ENCODE data around the gene GMDS.
A peak's percentile ranks its signal among the peaks of the same experiment; 100 is the strongest.

Gene GMDS

DNA sequence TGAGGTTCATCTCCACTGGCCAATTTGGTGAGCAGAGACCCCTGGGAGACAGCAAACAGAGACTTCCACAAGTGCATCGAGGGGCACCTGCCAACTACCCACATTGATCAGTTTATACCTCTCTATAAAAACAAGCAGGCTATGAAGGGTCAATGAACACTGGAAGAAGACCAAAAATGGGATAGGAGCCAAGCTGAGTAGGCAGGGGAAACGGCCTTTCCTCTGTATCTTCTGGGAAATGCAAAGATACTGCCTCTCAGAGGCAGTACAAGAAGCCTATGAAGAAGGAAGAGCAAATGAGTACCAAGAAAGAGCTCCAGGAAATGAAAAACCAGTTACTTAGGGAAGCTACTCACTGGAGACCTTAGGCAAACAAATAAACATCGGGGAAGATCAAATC is 247.7 kb downstream of the GMDS start:
- TF ChIP-seq, protein P1, sequence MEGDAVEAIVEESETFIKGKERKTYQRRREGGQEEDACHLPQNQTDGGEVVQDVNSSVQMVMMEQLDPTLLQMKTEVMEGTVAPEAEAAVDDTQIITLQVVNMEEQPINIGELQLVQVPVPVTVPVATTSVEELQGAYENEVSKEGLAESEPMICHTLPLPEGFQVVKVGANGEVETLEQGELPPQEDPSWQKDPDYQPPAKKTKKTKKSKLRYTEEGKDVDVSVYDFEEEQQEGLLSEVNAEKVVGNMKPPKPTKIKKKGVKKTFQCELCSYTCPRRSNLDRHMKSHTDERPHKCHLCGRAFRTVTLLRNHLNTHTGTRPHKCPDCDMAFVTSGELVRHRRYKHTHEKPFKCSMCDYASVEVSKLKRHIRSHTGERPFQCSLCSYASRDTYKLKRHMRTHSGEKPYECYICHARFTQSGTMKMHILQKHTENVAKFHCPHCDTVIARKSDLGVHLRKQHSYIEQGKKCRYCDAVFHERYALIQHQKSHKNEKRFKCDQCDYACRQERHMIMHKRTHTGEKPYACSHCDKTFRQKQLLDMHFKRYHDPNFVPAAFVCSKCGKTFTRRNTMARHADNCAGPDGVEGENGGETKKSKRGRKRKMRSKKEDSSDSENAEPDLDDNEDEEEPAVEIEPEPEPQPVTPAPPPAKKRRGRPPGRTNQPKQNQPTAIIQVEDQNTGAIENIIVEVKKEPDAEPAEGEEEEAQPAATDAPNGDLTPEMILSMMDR (IDR thresholded peaks at IDR 0.05; ENCODE audit: control insufficient read depth, insufficient read depth, low read depth, low read length, missing control alignments), result no peak
- no peak for DNase-seq (ENCODE audit: low read depth)
- H3K4me3 ChIP-seq (ENCODE audit: control insufficient read depth, low read depth, low read length), result no peak overlapping the region

DNA sequence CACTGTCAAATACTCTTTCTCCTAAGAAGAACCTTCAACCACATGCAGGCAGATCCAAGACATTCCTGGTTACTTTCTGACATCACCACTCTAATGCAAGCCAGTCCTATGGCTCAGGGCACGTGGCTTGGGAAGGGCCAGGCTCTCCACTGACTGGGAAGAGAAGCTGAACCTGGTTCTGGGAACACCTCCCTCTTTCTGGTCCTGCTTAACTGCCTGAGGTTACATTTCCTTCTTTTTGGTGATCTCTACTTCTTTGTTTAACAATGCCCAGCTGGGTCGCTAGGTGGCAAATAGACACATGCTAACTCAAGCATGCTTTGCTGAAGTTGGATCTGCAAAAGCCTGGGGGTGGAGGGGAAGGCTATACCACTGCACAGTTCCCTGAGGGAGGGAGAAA is 249.8 kb downstream of the GMDS start:
- no peak for DNase-seq (ENCODE audit: low read depth)
- H3K4me3 ChIP-seq (ENCODE audit: control insufficient read depth, low read depth, low read length), result no peak overlapping the region
- TF ChIP-seq, protein P1 (IDR thresholded peaks at IDR 0.05; ENCODE audit: control insufficient read depth, insufficient read depth, low read depth, low read length, missing control alignments), result peak; percentile 9

DNA sequence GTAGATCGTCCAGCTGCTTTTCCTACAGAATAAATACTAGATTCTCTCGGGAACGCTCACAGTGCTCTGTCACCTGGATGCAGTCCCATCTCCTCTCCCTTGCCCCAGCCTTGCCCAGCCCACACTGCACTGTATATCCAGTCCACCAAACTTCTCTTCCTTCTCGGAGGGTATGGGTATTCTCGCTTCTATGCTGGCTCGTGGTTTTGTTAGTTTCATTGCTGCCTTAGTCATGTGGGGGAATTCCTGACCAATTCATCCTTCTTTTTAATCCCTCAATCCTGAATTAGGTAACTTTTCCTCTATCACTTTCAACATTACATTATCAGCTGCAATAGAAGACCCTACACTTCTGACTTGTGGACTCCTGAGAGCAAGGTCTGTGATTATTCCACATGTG is 252.4 kb downstream of the GMDS start:
- TF ChIP-seq, protein P1 (IDR thresholded peaks at IDR 0.05; ENCODE audit: control insufficient read depth, insufficient read depth, low read depth, low read length, missing control alignments), result no peak
- no peak for DNase-seq (ENCODE audit: low read depth)
- H3K4me3 ChIP-seq (ENCODE audit: control insufficient read depth, low read depth, low read length), result peak overlapping the region; percentile 11

DNA sequence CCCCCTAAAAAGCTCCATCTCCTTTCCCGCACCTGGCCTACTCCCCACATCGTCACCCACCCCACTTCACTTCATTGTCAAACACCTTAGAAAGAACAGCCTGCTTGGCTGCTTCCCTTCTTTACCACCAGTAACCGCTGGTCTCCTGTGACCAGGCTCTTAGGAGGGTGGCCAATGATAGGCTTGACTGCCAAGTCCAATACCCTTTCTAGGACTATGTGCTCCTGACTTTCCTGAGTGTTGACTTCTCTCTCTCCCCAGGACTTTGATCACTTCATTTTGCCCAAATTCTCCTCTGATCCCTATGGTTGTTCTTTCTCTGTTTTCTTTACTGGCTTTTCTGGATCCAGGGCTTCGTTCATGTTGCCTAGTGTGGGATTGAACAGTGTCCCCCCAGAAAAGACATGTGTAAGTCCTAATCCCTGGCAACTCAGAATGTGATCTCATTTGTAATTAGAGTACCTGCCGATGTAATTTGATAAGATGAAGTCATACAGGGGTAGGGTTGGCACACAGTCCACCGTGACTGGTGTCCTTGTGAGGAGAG is 254.0 kb downstream of the GMDS start:
- DNase-seq (ENCODE audit: low read depth), result no peak
- no peak overlapping the region for H3K4me3 ChIP-seq (ENCODE audit: control insufficient read depth, low read depth, low read length)
- TF ChIP-seq, protein P1 (IDR thresholded peaks at IDR 0.05; ENCODE audit: control insufficient read depth, insufficient read depth, low read depth, low read length, missing control alignments), result no peak

DNA sequence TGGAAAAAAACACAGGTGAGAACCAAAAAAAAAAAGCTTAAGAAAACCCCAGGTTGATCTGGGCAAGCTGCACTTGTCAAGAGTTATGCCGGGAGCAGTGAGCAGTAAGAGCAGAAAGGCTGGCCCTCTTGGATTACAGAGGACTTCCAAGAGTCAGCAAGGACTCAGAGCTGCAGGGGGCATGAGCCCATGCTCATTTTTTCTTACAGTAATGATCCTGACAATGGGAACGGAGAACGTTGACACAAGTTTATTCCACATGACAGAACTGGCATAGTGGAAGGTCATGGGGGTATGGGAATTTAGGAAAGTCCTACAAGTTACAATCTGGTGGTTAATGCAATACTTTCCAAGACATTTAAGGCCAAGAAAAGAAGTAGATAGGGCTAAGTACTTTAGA is 256.6 kb downstream of the GMDS start:
- TF ChIP-seq, protein P1 (IDR thresholded peaks at IDR 0.05; ENCODE audit: control insufficient read depth, insufficient read depth, low read depth, low read length, missing control alignments), result no peak
- no peak overlapping the region for H3K4me3 ChIP-seq (ENCODE audit: control insufficient read depth, low read depth, low read length)
- DNase-seq (ENCODE audit: low read depth), result no peak

DNA sequence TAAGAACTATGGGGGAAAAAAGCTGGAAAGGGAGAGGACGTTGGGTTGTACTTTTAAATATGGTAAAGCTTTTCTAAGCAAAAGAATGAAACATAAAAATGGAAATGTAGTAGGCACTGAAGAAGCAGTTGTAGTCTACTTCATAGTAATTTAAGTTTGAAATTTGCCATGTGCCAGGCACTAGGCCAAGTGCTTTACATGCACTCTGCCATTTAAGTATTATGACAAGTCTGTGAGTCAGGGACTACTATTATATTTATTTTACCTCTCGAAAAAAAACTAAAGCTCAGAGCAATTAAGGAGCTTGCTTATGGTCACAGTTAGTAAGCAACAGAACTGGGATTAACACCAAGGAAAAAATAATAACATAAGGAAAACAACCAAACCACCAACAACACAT is 257.8 kb downstream of the GMDS start:
- peak; percentile 40 for DNase-seq (ENCODE audit: low read depth)
- H3K4me3 ChIP-seq (ENCODE audit: control insufficient read depth, low read depth, low read length), result no peak overlapping the region
- TF ChIP-seq, protein P1 (IDR thresholded peaks at IDR 0.05; ENCODE audit: control insufficient read depth, insufficient read depth, low read depth, low read length, missing control alignments), result no peak

All from AG09309 (cell line).